Activated CD4-positive, alpha-beta T cell treated with anti-CD3 and anti-CD28 coated beads, Interleukin-2, amount 50 U/mL, for 1 hour (primary cell): ENCODE data around the gene MACROD2.

ENCODE experiments used
- DNase-seq: peaks from one replicate; pipeline ENCODE4 v3.0.0-alpha.2; 2020

MACROD2 gene

GRCh38 chr20:15036948-15037347, 1041.6 kb downstream of the MACROD2 start:
- DNase-seq = no peak

GRCh38 chr20:15039088-15039752, 1043.9 kb downstream of the MACROD2 start:
- no peak for DNase-seq

- no peak for DNase-seq
These were observed 1047.4 kb downstream of the MACROD2 start for GRCh38 chr20:15042723-15043122.

GRCh38 chr20:15045246-15045645, 1049.9 kb downstream of the MACROD2 start:
- DNase-seq = no peak

GRCh38 chr20:15047042-15047441, 1051.7 kb downstream of the MACROD2 start:
- DNase-seq = no peak

- DNase-seq = no peak
These were observed 1052.3 kb downstream of the MACROD2 start for GRCh38 chr20:15047601-15048000.

- DNase-seq = no peak
These were observed 1060.9 kb downstream of the MACROD2 start for GRCh38 chr20:15056246-15056645.

GRCh38 chr20:15058841-15059240, 1063.5 kb downstream of the MACROD2 start:
- DNase-seq = no peak

- DNase-seq = no peak
These were observed 1064.1 kb downstream of the MACROD2 start for GRCh38 chr20:15059438-15059837.

- no peak for DNase-seq
These were observed 1065.1 kb downstream of the MACROD2 start for GRCh38 chr20:15060265-15061060.

GRCh38 chr20:15061061-15061430, 1065.7 kb downstream of the MACROD2 start:
- no peak for DNase-seq

- no peak for DNase-seq
These were observed 1066.6 kb downstream of the MACROD2 start for GRCh38 chr20:15061955-15062354.

- DNase-seq = no peak
These were observed 1067.8 kb downstream of the MACROD2 start for GRCh38 chr20:15063081-15063480.

GRCh38 chr20:15064741-15065140, 1069.4 kb downstream of the MACROD2 start:
- DNase-seq = no peak

GRCh38 chr20:15065794-15066193, 1070.5 kb downstream of the MACROD2 start:
- DNase-seq = no peak

GRCh38 chr20:15068486-15068885, 1073.2 kb downstream of the MACROD2 start:
- no peak for DNase-seq

GRCh38 chr20:15069355-15069754, 1074.0 kb downstream of the MACROD2 start:
- no peak for DNase-seq

GRCh38 chr20:15071085-15071808, 1075.9 kb downstream of the MACROD2 start:
- DNase-seq = no peak

- DNase-seq = no peak
These were observed 1077.0 kb downstream of the MACROD2 start for GRCh38 chr20:15072316-15072715.

GRCh38 chr20:15075586-15075985, 1080.3 kb downstream of the MACROD2 start:
- DNase-seq = no peak

GRCh38 chr20:15076785-15077184, 1081.5 kb downstream of the MACROD2 start:
- no peak for DNase-seq

- DNase-seq = no peak
These were observed 1082.5 kb downstream of the MACROD2 start for GRCh38 chr20:15077733-15078250.

- no peak for DNase-seq
These were observed 1084.5 kb downstream of the MACROD2 start for GRCh38 chr20:15079594-15080340.
